ENCODE results near the gene TP53BP2.
"Not testable (repeated sequence)": the region's sequence is repeated elsewhere in the genome, so short reads cannot be mapped to it uniquely, and the experiment has no call there.

TP53BP2 gene

DNA sequence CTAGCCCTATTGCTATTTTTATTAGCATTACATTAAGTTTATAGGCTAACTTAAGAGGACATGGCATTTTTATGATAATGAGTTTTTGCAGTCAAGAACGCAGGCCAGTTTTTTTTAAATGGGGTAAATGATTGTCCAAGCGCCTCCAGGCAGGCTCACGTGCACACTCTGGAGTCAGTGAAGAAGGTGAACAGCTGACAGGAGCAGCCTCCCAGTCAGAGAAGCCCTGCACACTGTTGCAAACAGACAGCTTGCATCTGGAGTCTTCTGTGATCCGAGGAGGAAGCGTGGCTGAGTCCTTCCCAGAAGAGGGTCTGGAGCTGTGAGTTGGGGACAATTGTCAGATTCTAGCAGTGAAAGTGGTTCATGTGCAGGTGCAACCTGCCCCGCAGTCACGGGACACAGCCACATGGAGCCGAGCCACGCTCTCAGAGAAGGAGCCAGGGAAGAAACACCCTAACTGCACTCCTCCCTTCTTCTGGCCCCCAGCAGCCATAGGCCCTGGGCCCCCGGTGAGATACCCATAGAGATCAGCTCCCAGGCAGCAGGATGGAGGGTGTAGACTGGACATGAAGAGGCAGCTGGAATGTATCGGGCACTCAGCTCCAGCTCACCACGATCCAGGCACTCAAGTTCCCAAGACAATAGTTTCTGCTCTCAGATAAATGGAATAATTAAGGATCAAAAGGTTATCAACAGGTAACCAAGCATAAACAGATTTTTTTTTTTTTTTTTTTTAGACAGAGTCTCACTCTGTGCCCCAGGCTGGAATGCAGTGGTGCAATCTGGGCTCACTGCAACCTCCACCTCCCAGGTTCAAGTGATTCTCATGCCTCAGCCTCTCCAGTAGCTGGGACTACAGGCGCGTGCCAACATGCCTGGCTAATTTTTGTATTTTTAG is 107.0 kb downstream of the TP53BP2 start:
- no peak for DNase-seq

DNA sequence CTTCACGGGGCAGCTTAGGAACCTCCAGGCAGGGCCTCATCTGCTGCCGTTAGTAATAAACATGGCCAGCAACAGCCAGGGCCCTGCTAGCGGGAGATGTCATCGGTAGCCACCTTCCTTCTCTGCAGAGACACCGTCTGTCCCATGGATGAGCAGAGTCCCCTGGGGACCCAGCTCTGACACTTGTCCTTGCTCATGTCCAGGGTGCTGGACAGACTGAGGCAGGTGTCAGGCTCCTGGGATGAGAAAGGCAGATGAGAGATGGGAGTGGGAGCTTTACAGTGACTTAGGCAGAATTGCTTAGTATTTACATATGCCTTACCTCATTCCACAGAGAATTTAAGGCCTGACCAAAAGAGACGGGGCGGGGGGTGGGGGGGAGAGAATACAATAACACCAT is 108.4 kb downstream of the TP53BP2 start:
- DNase-seq: no peak

DNA sequence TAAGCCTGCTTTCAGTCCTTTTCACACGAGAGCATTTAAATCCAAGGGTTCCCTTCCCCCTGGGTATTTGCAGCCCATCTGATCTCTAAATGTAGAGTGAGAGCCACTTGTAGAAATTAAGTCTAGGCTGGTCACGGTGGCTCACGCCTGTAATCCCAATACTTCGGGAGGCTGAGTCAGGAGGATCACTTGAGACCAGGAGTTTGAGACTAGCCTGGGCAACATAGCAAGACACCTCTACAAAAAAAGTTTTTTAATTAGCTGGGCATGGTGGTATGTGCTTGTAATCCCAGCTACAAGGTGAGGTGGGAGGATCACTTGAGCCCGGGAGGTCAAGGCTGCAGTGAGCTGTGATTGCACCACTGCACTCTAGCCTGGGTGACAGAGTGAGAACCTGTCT is 109.1 kb downstream of the TP53BP2 start:
- DNase-seq: not testable (repeated sequence)

DNA sequence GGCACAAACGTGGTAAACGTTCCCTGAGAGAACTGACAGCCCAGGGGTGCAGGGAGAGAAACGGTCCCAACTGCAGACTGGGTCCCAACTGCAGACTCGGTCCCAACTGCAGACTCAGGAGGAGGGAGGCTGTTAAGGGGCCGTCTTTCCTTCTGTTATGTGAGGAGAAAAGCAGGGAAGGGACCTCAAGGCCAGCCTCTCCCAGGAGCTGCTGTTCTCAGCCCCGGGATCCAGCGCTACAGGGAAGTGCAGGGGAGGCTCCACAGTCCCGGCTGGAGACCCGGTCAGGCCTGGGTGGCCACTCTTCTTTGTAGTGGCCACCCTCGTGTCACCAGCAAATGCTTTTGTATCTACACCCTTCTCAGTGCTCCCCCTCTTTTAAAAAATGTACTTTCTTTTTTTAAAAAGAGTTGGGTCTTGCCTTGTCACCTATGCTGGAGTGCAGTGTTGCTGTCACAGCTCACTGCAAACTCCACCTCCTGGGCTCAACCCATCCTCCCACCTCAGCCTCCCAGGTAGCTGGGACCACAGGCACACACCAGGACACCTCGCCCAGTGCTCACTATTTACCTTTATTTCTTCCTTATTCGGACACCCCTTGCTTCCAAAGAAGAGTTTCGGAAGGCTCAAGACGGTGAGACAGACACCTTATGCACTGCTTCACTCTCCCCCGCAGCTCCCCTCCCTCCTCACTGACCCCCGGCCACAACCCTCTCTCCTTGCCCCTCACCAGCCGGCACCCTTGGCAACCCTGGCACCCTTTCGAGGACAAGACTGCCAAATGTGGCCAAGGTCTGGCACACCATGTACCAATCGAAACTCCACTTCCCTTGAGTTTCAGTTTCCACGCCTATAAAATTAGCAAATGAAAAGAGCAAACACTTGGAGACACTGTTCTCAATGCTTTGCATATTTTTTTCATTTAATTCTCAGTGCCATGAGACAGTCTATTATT is 111.6 kb downstream of the TP53BP2 start:
- no peak for DNase-seq

DNA sequence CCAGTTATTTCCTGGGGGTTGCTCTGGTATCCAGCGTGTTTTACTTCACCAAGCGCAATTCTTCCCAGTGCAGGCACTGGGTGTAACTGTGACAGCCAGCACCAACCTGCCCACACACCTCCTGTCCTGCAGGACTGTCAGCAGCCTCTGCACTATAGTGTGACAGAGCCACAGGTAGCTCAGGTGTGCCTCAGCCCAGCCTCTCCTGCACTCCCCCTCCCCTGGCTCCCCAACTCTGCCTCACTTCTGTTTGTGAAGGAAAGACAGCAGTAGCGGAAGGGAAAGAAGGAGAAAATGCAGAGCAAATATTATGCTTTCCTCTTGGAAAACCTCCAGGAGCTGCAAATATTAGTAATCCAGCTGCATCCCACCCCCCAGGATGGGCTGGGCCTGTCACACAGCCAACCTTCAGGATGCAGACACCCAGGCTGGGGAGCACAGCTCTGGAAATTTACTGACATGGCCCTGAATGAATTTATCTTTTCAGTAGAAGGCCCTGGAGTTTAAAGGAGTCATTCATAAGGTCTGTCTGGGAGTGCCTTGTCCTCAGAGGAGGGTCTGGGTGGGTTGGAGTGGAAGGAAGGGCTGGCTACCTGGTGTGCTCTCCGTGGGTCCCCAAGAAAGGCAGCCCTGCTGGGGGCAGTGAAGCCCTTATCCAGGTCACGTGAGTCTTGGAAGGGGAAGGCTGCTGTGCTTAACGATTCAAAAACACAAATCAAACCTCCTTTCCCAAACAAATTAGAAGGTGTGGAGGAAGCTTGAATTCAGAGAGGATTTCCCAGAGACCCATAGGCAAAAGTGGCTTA is 112.6 kb downstream of the TP53BP2 start:
- no peak for DNase-seq

DNA sequence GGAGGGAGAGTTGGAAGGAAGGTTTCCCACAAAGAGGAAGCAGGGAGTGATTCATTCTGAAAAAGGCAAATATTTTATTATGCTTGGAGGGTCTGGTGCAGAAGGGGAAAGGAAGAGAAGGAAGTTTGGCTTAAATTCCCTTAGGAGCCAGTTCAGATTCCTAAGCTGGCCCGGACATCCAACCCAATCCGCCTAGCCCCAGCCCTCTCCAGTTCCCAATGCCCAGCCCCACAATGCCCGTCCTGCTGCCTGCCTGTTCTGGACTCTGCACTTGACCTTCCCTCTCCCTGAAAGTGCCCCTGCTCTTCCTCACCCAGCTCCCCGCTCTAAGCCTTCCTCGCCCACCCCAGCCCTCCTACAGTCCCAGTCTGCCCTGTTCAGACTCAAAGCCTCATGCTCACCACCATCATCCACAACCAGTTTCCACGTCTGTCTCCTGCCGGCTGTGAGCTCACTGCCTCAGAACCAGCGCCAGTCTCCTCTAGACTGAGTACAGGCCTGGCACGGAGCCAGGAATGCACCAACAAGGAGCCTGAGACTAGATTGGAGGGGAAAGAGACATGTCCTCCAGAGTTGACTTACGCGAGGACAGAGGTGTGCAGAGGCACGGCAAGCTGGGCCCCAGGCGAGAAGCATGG is 114.5 kb downstream of the TP53BP2 start:
- no peak for DNase-seq

DNA sequence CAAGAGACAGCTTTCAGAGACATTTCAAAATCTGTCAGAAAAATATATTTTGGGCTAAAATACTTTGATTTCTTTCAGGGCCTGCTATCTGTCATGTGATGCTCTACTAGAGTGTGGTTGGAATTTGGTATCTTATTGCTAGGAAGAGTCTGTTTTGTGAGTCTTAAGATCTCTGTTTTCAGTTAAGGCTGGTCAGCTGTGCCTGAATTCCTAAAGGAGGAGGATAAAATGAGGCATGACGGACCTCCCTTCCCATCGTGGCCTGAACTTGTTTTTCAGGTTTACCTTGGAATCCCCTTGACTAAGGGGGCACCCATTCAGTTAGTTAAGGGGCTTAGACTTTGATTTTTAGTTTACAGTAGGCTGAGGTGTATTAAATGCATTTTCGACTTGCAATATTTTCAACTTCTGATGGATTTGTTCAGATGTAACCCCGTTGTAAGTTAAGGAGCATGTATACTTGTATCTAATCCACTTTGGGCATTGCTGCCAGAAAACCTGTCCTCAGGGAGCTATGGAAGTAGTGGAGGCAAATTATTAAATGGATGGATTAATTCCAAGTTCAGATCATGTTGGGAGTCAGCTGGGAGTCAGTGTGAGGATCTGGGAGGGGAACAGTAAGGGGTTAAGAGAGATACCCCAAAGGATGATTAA is 115.1 kb downstream of the TP53BP2 start:
- DNase-seq: no peak

DNA sequence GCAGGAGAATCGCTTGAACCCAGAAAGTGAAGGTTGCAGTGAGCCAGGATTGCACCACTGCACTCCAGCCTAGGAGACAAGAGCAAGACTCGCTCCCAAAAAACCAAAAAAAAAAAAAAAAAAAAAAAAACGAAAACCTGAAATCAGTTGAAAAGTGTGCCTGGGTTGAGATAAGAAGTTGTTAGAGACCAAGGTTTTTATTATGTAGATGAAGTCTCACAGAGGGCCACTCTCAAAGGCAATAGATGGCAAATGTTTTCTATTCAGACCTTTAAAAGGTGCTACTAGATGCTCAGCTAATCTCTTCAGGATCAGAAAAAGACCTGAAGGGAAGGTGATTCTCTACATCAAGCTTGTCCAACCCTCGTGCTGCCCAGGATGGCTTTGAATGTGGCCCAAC is 115.8 kb downstream of the TP53BP2 start:
- no peak for DNase-seq

All from NCI-H187 treated with DMSO at 0.1 percent for 48 hours (cell line).